ENCODE measurements around the gene SLC30A2. TPM values are rescaled to one million over a fixed set of nuclear protein-coding genes. Genes with fewer than 3 reads are reported as not detected.

SLC30A2 gene
- total RNA-seq, 2 experiments from 2014 or later, result not detected

DNA sequence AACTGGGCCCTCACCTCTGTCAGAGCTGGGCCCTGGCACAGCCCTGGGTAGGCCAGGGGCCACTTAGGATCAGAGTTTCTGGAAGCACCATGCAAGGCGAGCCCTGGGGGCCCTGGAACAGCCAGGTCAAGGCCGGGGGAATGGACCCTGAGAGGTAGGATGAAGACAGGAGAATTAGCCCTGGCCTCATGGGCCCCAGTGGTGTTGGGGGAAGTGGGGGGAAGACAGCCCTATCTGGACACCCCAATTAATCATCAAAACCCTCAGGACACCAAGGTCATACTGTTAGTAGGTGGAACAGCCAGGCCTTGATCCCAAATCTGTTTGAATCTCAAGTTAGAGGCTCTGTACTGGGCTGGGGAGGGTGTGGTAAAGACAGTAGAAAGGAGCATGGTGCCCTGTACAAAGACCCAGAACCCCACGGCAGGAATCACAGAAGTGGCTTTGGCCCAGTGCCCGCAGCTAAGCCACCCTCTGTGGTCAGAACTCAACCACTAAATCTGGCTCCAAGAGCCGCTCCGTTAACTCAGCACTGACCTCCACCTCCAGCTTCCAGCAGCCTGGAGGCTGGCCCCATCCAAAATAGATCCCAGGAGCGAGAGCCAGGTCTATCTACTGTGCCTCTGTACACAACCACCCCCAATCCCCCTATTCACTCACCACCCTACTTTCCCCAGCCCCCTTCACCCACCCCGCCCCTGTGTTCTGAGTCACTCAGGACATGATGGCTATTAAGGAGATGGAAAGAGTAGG is 35.5 kb upstream of the SLC30A2 start:
- H3K36me3 Mint-ChIP-seq (ENCODE audit: low read depth), result no peaks in the 10 kb centered on the region
- no peak for DNase-seq
- ATAC-seq, result no peak
- no peaks in the 10 kb centered on the region for H3K4me1 Mint-ChIP-seq (ENCODE audit: low read depth)
- no peaks in the 10 kb centered on the region for H3K9me3 Mint-ChIP-seq (ENCODE audit: insufficient read depth)
- POLR2A ChIA-PET, result no interaction called here
- CTCF ChIA-PET, result interaction anchor here (1.1 to 1.5 kb wide), 2 partner anchors 46 to 389 kb away, joined by 3 to 4 read pairs; no protein-coding TSS in a partner anchor
- H3K27ac Mint-ChIP-seq, result no peak overlapping the region
- no peak overlapping the region for H3K4me3 Mint-ChIP-seq
- peaks cover 28% of the 10 kb centered on the region for H3K27me3 Mint-ChIP-seq (ENCODE audit: low read depth)

- Mint-ChIP-seq H3K9me3 (ENCODE audit: insufficient read depth) (no peaks in the 10 kb centered on the region), H3K4me3 (no peak overlapping the region), H3K36me3 (ENCODE audit: low read depth) (no peaks in the 10 kb centered on the region), H3K4me1 (ENCODE audit: low read depth) (peaks cover 7% of the 10 kb centered on the region), H3K27me3 (ENCODE audit: low read depth) (peaks cover 28% of the 10 kb centered on the region), H3K27ac (no peak overlapping the region)
- POLR2A ChIA-PET, result interaction anchor here (0.6 kb wide), 1 partner anchor 189 kb away, joined by 4 read pairs; no protein-coding TSS in a partner anchor
- ATAC-seq (no peak), DNase-seq (no peak)
- CTCF ChIA-PET, result interaction anchor here (0.8 to 1.3 kb wide), 3 partner anchors 89 to 390 kb away, joined by 3 read pairs; partner anchors contain the start of gene ZNF593
These were observed 34.3 kb upstream of the SLC30A2 start for GRCh38 chr1:26079960-26080814.

- ATAC-seq, result no peak
- Mint-ChIP-seq H3K4me1 (ENCODE audit: low read depth) (peaks cover 7% of the 10 kb centered on the region), H3K9me3 (ENCODE audit: insufficient read depth) (no peaks in the 10 kb centered on the region), H3K27ac (no peak overlapping the region), H3K36me3 (ENCODE audit: low read depth) (no peaks in the 10 kb centered on the region), H3K27me3 (ENCODE audit: low read depth) (peaks cover 25% of the 10 kb centered on the region), H3K4me3 (no peak overlapping the region)
- ChIA-PET CTCF (interaction anchor here (1.3 kb wide), 1 partner anchor 90 kb away, joined by 3 read pairs; the partner anchor contains the start of gene ZNF593), POLR2A (no interaction called here)
- DNase-seq, result no peak
These were observed 33.3 kb upstream of the SLC30A2 start for GRCh38 chr1:26079178-26079563.

GRCh38 chr1:26078286-26079177 is 32.6 kb upstream of the SLC30A2 start:
- POLR2A ChIA-PET, result no interaction called here
- no peak overlapping the region for H3K4me3 Mint-ChIP-seq
- peaks cover 20% of the 10 kb centered on the region for H3K27me3 Mint-ChIP-seq (ENCODE audit: low read depth)

DNA sequence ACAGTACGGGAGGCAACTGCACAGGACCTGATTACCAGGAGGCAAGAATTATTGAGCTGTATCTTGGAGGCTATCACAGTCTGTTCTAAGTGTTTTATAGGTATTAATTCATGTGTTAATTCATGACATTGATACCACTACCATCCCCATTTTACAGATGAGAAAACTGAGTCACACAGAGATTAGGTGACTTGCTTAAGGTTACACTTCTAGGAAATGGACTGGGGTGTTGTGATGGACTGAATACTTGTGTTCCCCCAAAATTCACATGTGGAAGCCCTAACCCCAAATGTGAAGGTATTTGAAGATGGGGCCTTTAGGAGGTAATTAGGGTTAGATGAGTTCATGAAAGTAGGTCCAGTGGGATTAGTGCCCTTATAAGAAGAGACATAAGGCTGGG is 31.6 kb upstream of the SLC30A2 start:
- Mint-ChIP-seq H3K36me3 (ENCODE audit: low read depth) (no peaks in the 10 kb centered on the region), H3K27me3 (ENCODE audit: low read depth) (peaks cover 25% of the 10 kb centered on the region), H3K4me3 (no peak overlapping the region), H3K4me1 (ENCODE audit: low read depth) (peaks cover 7% of the 10 kb centered on the region), H3K27ac (no peak overlapping the region), H3K9me3 (ENCODE audit: insufficient read depth) (no peaks in the 10 kb centered on the region)
- ATAC-seq (no peak), DNase-seq (no peak)
- POLR2A ChIA-PET, result no interaction called here
- CTCF ChIA-PET, result interaction anchor here (1.6 kb wide), 1 partner anchor 41 kb away, joined by 5 read pairs; no protein-coding TSS in a partner anchor

More at GRCh38 chr1:26078286-26079177, 32.6 kb upstream of the SLC30A2 start:
- ATAC-seq (no peak), DNase-seq (no peak)
- Mint-ChIP-seq H3K9me3 (ENCODE audit: insufficient read depth) (no peaks in the 10 kb centered on the region), H3K4me1 (ENCODE audit: low read depth) (peaks cover 7% of the 10 kb centered on the region), H3K27ac (no peak overlapping the region), H3K36me3 (ENCODE audit: low read depth) (no peaks in the 10 kb centered on the region)
- CTCF ChIA-PET, result interaction anchor here (1.3 to 1.6 kb wide), 2 partner anchors 42 to 91 kb away, joined by 3 to 5 read pairs; partner anchors contain the start of gene ZNF593

GRCh38 chr1:26075421-26076144 is 29.7 kb upstream of the SLC30A2 start:
- no peak for ATAC-seq
- Mint-ChIP-seq H3K9me3 (ENCODE audit: insufficient read depth) (no peaks in the 10 kb centered on the region), H3K36me3 (ENCODE audit: low read depth) (no peaks in the 10 kb centered on the region), H3K4me3 (no peak overlapping the region), H3K27me3 (ENCODE audit: low read depth) (peaks cover 30% of the 10 kb centered on the region), H3K4me1 (ENCODE audit: low read depth) (peaks cover 7% of the 10 kb centered on the region), H3K27ac (no peak overlapping the region)
- DNase-seq, result no peak
- ChIA-PET CTCF (no interaction called here), POLR2A (no interaction called here)

DNA sequence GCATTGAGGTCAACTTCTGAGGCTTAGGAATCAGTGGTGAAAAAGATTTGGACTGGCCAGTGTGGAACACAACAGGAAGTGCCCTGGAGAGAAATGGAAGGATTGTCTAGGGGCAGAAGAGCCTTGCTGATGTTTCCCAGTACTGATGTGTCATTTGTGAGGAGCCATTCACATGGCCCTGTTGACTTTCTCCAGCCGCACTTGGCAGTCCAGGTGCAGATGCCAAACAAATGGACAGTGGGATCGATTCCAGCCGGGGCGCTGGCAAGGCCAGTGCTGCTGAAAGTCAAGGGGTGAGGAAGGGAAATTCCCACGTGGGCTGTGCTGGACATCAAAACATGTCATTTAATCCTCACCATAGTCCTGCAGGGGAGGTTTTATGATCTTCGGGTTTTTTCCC is 26.4 kb upstream of the SLC30A2 start:
- POLR2A ChIA-PET, result no interaction called here

GRCh38 chr1:26070963-26071342 is 25.0 kb upstream of the SLC30A2 start:
- peaks cover 19% of the 10 kb centered on the region for H3K27me3 Mint-ChIP-seq (ENCODE audit: low read depth)
- CTCF ChIA-PET, result interaction anchor here (1.1 to 1.5 kb wide), 3 partner anchors 8 to 346 kb away, joined by 3 to 4 read pairs (median 4); partner anchors contain the start of gene CEP85
- no peaks in the 10 kb centered on the region for H3K36me3 Mint-ChIP-seq (ENCODE audit: low read depth)
- ATAC-seq (no peak), DNase-seq (no peak)
- no peak overlapping the region for H3K4me3 Mint-ChIP-seq
- H3K9me3 Mint-ChIP-seq (ENCODE audit: insufficient read depth), result no peaks in the 10 kb centered on the region
- no peak overlapping the region for H3K27ac Mint-ChIP-seq
- POLR2A ChIA-PET, result no interaction called here
- H3K4me1 Mint-ChIP-seq (ENCODE audit: low read depth), result peaks cover 7% of the 10 kb centered on the region

More for the DNA sequence above, 26.4 kb upstream of the SLC30A2 start:
- ATAC-seq (no peak), DNase-seq (no peak)
- Mint-ChIP-seq H3K36me3 (ENCODE audit: low read depth) (no peaks in the 10 kb centered on the region), H3K4me3 (no peak overlapping the region), H3K9me3 (ENCODE audit: insufficient read depth) (no peaks in the 10 kb centered on the region), H3K27ac (no peak overlapping the region), H3K4me1 (ENCODE audit: low read depth) (peaks cover 7% of the 10 kb centered on the region), H3K27me3 (ENCODE audit: low read depth) (peaks cover 28% of the 10 kb centered on the region)
- CTCF ChIA-PET, result no interaction called here

DNA sequence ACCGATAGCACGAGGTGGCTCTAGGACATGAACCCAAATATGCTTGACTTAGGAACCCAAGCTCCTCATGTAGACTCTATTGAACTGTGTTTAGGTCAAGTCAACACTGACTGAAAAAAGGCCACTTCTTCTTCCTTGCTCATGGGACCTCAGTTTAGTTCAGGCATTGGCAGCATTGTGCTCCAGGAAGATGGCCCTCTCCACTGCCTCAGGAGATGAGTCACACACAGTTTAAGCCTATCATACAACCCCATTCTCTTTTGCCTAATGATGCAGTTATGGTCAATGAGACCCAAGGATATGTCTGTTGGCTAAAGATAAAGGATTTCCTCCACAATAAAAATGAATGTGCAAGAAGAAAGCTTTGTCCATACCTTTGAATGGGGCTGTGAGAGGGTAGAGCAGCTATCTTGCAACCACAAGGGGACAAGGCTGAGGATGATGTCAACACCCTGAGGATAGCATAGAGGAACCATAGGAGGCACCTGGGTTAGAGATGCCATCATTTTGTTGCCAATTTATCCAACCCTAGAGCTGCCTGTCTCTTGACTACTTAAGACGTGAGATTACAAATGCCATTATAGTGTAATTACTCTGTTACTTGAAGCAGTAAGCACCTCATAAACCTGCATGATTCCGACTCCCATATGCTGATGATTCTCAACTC is 24.5 kb upstream of the SLC30A2 start:
- H3K27ac Mint-ChIP-seq, result no peak overlapping the region
- H3K4me1 Mint-ChIP-seq (ENCODE audit: low read depth), result peaks cover 1% of the 10 kb centered on the region
- H3K36me3 Mint-ChIP-seq (ENCODE audit: low read depth), result no peaks in the 10 kb centered on the region
- H3K4me3 Mint-ChIP-seq, result no peak overlapping the region
- CTCF ChIA-PET, result interaction anchor here (1.1 to 1.5 kb wide), 3 partner anchors 8 to 346 kb away, joined by 3 to 4 read pairs (median 4); partner anchors contain the start of gene CEP85
- H3K27me3 Mint-ChIP-seq (ENCODE audit: low read depth), result peaks cover 21% of the 10 kb centered on the region
- no peak for DNase-seq
- H3K9me3 Mint-ChIP-seq (ENCODE audit: insufficient read depth), result no peaks in the 10 kb centered on the region
- ATAC-seq, result no peak
- POLR2A ChIA-PET, result no interaction called here

GRCh38 chr1:26069941-26070295 is 24.0 kb upstream of the SLC30A2 start:
- no peaks in the 10 kb centered on the region for H3K36me3 Mint-ChIP-seq (ENCODE audit: low read depth)
- DNase-seq (no peak), ATAC-seq (no peak)
- H3K4me1 Mint-ChIP-seq (ENCODE audit: low read depth), result no peaks in the 10 kb centered on the region
- no peak overlapping the region for H3K4me3 Mint-ChIP-seq
- ChIA-PET CTCF (interaction anchor here (1.2 to 1.5 kb wide), 2 partner anchors 164 to 347 kb away, joined by 4 read pairs; partner anchors contain the start of gene CEP85), POLR2A (no interaction called here)
- H3K27ac Mint-ChIP-seq, result no peak overlapping the region
- H3K27me3 Mint-ChIP-seq (ENCODE audit: low read depth), result peaks cover 22% of the 10 kb centered on the region
- H3K9me3 Mint-ChIP-seq (ENCODE audit: insufficient read depth), result no peaks in the 10 kb centered on the region

Measured in activated CD8-positive, alpha-beta T cell treated with anti-CD3 and anti-CD28 coated beads, Interleukin-2, amount 10 ng/mL, durations not matched to agents 7 days and 5 days (primary cell).